HEK293T (cell line): ENCODE data around the gene TCERG1L.

ENCODE experiments used
- CTCF ChIA-PET: fragments of 350-600 bp; formaldehyde crosslinking; extraction: SDS; loops from one replicate; lab custom pipeline; 2021; ENCODE audit warnings: antibody characterized with exemption, inconsistent platforms; lab: Yijun Ruan, JAX
- POLR2A ChIA-PET: fragments of 350-600 bp; formaldehyde crosslinking; extraction: SDS; loops from one replicate; lab custom pipeline; 2020; ENCODE audit warnings: antibody characterized with exemption, inconsistent platforms; lab: Yijun Ruan, JAX
- DNase-seq: peaks from one replicate; pipeline ENCODE4 v3.0.0; 2012; ENCODE audit warnings: mixed read lengths; ENCODE audit errors: extremely low spot score
- ARNT ChIP-seq: fragments of 450-650 bp; IDR thresholded peaks from 2 replicates; pipeline ENCODE4 v1.6.1; 2017; ENCODE audit warnings: mild to moderate bottlenecking
- BHLHE40 ChIP-seq: fragments of 450-650 bp; IDR thresholded peaks from 2 replicates; pipeline ENCODE4 v1.6.1; 2016; ENCODE audit warnings: mild to moderate bottlenecking, moderate library complexity, borderline replicate concordance
- CTBP1 ChIP-seq: fragments of 450-650 bp; IDR thresholded peaks from 2 replicates; pipeline ENCODE4 v1.6.1; 2016; ENCODE audit warnings: borderline replicate concordance
- ELF4 ChIP-seq: fragments of 450-650 bp; IDR thresholded peaks from 2 replicates; pipeline ENCODE4 v1.6.1; 2017; ENCODE audit warnings: antibody characterized with exemption
- FOXA1 ChIP-seq: fragments of 450-650 bp; IDR thresholded peaks from 2 replicates; pipeline ENCODE4 v1.6.1; 2016; ENCODE audit warnings: mild to moderate bottlenecking
- FOXK2 ChIP-seq: fragments of 450-650 bp; IDR thresholded peaks from 2 replicates; pipeline ENCODE4 v1.6.1; 2016; ENCODE audit warnings: mild to moderate bottlenecking
- FOXM1 ChIP-seq: fragments of 450-650 bp; IDR thresholded peaks from 2 replicates; pipeline ENCODE4 v1.6.1; 2017; ENCODE audit warnings: mild to moderate bottlenecking, borderline replicate concordance
- HDGF ChIP-seq: fragments of 450-650 bp; IDR thresholded peaks from 2 replicates; pipeline ENCODE4 v1.6.1; 2017; ENCODE audit warnings: antibody characterized with exemption, borderline replicate concordance
- L3MBTL2 ChIP-seq: fragments of 450-650 bp; conservative IDR thresholded peaks from 2 replicates; pipeline ENCODE4 v1.6.1; 2016; ENCODE audit warnings: mild to moderate bottlenecking
- LEF1 ChIP-seq: fragments of 450-650 bp; IDR thresholded peaks from 2 replicates; pipeline ENCODE4 v1.6.1; 2017; ENCODE audit warnings: mild to moderate bottlenecking, borderline replicate concordance
- NFRKB ChIP-seq: fragments of 450-650 bp; IDR thresholded peaks from 2 replicates; pipeline ENCODE4 v1.6.1; 2016; ENCODE audit warnings: mild to moderate bottlenecking, moderate library complexity
- PKNOX1 ChIP-seq: fragments of 450-650 bp; IDR thresholded peaks from 2 replicates; pipeline ENCODE4 v1.6.1; 2016
- SP1 ChIP-seq: fragments of 450-650 bp; IDR thresholded peaks from 2 replicates; pipeline ENCODE4 v1.6.1; 2017
- SUZ12 ChIP-seq: fragments of 450-650 bp; IDR thresholded peaks from 2 replicates; pipeline ENCODE4 v1.6.1; 2016; ENCODE audit warnings: mild to moderate bottlenecking
- TARDBP ChIP-seq: fragments of 450-650 bp; IDR thresholded peaks from 2 replicates; pipeline ENCODE4 v1.6.1; 2016
- ZNF384 ChIP-seq: fragments of 450-650 bp; IDR thresholded peaks from 2 replicates; pipeline ENCODE4 v1.6.1; 2016

TCERG1L gene, protein sequence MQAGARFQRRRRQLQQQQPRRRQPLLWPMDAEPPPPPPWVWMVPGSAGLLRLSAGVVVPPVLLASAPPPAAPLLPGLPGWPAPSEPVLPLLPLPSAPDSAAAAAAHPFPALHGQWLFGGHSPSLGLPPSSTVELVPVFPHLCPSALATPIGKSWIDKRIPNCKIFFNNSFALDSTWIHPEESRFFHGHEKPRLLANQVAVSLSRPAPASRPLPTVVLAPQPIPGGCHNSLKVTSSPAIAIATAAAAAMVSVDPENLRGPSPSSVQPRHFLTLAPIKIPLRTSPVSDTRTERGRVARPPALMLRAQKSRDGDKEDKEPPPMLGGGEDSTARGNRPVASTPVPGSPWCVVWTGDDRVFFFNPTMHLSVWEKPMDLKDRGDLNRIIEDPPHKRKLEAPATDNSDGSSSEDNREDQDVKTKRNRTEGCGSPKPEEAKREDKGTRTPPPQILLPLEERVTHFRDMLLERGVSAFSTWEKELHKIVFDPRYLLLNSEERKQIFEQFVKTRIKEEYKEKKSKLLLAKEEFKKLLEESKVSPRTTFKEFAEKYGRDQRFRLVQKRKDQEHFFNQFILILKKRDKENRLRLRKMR

DNA sequence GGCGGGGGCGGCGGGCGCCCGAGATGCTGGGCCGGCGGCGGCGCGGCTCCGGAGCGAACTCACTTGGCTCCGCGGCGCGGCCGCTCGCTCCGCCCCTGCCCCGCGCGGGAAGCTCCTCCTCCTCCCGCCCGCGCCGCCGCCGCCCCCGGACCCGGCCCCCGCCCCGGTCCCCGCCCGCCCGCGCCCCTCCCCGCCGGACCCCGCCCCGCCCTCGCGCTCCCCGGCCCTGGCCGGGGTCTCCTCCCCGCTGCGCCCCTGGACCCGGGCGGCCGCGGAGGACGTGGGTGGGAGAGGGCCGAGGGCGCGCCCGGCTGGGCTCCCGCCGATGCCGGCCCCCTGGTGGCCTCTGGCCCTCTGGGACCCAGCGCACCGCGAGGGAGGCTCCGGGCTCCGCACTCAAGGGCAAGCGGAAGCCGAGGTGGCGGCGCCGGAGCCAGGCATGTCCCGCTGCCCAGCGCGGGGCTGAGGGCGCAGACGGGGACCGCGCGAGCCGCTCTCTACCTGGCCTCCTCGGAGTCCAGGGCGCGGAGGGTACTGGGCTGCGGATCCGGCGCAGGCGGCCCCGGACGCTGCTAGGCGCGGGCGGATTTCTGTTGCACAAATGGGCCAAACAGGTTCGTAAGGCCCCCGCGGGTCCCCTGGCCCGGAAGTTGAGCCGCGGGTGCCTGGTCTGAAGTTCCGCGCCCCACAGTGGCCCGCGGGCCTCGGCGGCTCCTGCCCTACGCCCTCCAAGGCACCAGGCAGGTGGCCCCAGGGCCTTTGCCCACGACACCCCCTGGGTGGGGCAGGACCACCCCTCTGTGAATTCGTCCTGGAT is at the start of gene TCERG1L:
TSS of gene TCERG1L (minus strand) at position 61 of the 817 bp plus-strand sequence. CDS start 86 bp downstream, outside the sequence.
- no peak for DNase-seq
- POLR2A ChIA-PET, result no interaction called here
- CTCF ChIA-PET, result no interaction called here
- TF ChIP-seq FOXA1 (no peak), ELF4 (no peak), SUZ12 (no peak), CTBP1 (no peak), FOXK2 (no peak), PKNOX1 (no peak)

DNA sequence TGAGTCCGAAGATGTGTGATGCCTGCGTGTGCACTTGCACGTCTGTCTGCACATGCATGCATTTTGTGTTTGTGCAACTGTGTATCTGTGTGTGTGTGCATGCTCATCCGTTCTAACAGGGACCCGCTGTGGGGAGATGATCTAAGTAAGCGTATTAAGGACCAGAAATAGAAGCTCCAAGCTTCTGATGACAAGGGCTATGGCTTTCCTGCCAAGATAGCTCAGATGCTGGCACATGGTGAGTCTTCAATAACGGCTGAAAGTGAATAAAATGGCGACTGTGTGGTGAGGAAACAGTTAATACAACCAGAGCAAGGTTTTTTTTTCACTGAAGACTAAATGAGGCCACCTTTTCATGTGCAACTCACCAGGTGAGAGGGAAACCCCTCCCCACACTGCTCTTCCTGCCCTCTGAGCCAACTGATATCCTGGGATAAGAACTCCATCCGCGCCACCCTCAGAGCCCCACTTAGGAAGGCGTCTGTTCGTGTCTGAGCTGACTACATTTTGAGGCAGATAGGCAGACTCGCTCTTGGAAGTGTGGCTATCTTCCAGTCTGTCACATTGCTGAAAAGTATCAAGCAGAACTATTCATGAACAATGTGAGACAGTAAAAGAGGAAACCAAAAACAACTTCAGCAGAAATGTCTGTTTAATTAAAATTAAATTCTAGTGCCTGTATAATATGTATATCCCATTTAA is 47.4 kb upstream of the TCERG1L start:
- no peak for DNase-seq
- ChIA-PET CTCF (interaction anchor here (0.7 kb wide), 1 partner anchor 109 kb away, joined by 3 read pairs; no protein-coding TSS in a partner anchor), POLR2A (no interaction called here)
- TF ChIP-seq SP1, result no peak
- no peak for TF ChIP-seq ARNT
- no peak for TF ChIP-seq CTBP1

GRCh38 chr10:131356442-131356841 is 44.9 kb upstream of the TCERG1L start:
- DNase-seq, result no peak
- CTCF ChIA-PET, result no interaction called here
- POLR2A ChIA-PET, result no interaction called here
- TF ChIP-seq FOXA1, result no peak
- TF ChIP-seq ZNF384, result no peak
- no peak for TF ChIP-seq SP1
- TF ChIP-seq BHLHE40, result no peak

DNA sequence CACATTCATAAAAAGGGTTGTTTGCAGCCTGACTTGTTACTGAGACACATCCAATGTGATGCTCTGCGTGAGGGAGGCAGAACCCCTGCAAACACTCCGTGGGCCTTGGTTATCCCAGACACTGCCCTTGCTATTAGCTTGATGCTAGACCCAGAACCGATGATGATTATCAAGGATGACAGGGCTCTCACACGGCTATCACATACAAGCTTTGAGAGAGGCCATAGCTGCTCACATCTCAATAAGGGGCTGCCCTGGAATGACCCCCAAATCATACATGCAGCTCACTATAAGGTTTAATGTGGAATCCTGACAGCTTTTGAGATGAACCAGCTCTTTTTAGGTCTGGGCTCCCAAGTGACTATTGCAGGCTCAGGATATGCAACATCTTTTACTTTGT is 44.4 kb upstream of the TCERG1L start:
- TF ChIP-seq FOXA1, result no peak
- TF ChIP-seq FOXM1, result no peak
- TF ChIP-seq TARDBP, result no peak
- TF ChIP-seq PKNOX1, result no peak
- TF ChIP-seq L3MBTL2, result no peak
- TF ChIP-seq SUZ12, result no peak
- TF ChIP-seq HDGF, result no peak
- ChIA-PET CTCF (no interaction called here), POLR2A (no interaction called here)
- no peak for DNase-seq

DNA sequence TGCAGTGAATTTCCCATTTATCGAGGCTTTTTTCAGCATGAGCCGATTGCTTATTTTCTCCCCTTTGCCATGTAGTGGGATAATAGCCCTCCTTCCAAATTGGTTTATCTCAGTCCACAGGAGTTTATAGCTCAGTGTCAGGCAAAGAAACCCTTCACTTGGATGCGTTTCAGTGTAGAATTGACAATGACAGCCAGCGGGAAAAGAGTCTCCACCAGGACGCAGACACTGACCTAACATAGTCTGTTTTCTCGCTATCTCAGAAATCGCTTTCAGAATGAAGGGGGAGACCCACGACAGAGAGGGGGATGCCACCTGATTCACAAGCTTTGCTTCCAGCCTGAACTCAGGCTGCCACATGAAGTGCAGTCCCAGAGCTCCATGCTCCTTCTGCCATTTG is 43.5 kb upstream of the TCERG1L start:
- TF ChIP-seq TARDBP (no peak), HDGF (no peak), L3MBTL2 (no peak), ZNF384 (no peak), NFRKB (no peak), FOXK2 (no peak), SP1 (no peak), CTBP1 (no peak), ELF4 (no peak), LEF1 (no peak), FOXM1 (no peak), SUZ12 (no peak), BHLHE40 (no peak), PKNOX1 (no peak), ARNT (no peak), FOXA1 (no peak)
- no peak for DNase-seq
- ChIA-PET POLR2A (no interaction called here), CTCF (no interaction called here)

GRCh38 chr10:131354380-131354779 is 42.9 kb upstream of the TCERG1L start:
- ChIA-PET CTCF (no interaction called here), POLR2A (no interaction called here)
- no peak for DNase-seq
- TF ChIP-seq CTBP1 (no peak), L3MBTL2 (no peak), PKNOX1 (no peak), ELF4 (no peak), FOXA1 (no peak), FOXM1 (no peak), SP1 (no peak), LEF1 (no peak), HDGF (no peak), NFRKB (no peak), FOXK2 (no peak), SUZ12 (no peak)
